ENCODE results near the gene SAMD11. TPM values are rescaled to one million over a fixed set of nuclear protein-coding genes. Genes with fewer than 3 reads are reported as not detected.

The SAMD11 gene
- total and polyA plus RNA-seq, 2 donors (not counting 1 experiment from before 2014, with no cell fraction given), result not detected

- H3K27me3 ChIP-seq (replicated peaks in 1 of 4; ENCODE audit: control extremely low read depth in 1 of 4, control insufficient read depth in 3 of 4, insufficient read depth in 4 of 4, low read length in 3 of 4), result peaks cover 0 to 22% (median 0%) of the 10 kb centered on the region in 4 experiments
- ChIA-PET POLR2A (interaction anchor here (0.8 kb wide), 1 partner anchor 80 kb away, joined by 3 read pairs; no protein-coding TSS in a partner anchor), CTCF (interaction anchor here (0.6 to 3.8 kb wide), 23 partner anchors 10 to 457 kb away, joined by 3 to 32 read pairs (median 5); partner anchors contain the start of genes AGRN, CCNL2, ISG15 and PLEKHN1)
- 21% methylated on average over 23 of the region's 29 CpGs for WGBS (ENCODE audit: insufficient coverage)
- H3K9ac ChIP-seq (ENCODE audit: low read length), result no peak overlapping the region
- DNase-seq (peak; percentile 73), ATAC-seq (ENCODE audit: low read depth) (peak; percentile 95)
- H3K79me2 ChIP-seq (ENCODE audit: control insufficient read depth, insufficient read depth, low read length), result no peaks in the 10 kb centered on the region
- intact Hi-C loops (cut with micrococcal nuclease), result loop anchor here (2.0 kb wide), 1 partner anchor 307 kb away; no protein-coding TSS in a partner anchor
- no peak overlapping the region for H2AFZ ChIP-seq (ENCODE audit: insufficient read depth, low read depth, low read length, poor library complexity, severe bottlenecking)
- H3K27ac ChIP-seq (ENCODE audit: low read length in 2 of 2), result no peak overlapping the region
- H3K4me1 Mint-ChIP-seq, result no peaks in the 10 kb centered on the region
- peaks cover 0 to 3% of the 10 kb centered on the region in 2 donors for H3K4me1 ChIP-seq (ENCODE audit: control insufficient read depth in 2 of 2, insufficient read depth in 2 of 2, low read length in 2 of 2)
- H3K9me3 Mint-ChIP-seq (ENCODE audit: insufficient read depth), result no peaks in the 10 kb centered on the region
- no peaks in the 10 kb centered on the region for H3K9me3 ChIP-seq (ENCODE audit: control extremely low read depth in 1 of 3, control insufficient read depth in 2 of 3, insufficient read depth in 1 of 3, low read length in 2 of 3)
- H3K4me3 ChIP-seq (ENCODE audit: control extremely low read depth in 1 of 5, extremely low read depth in 1 of 5, insufficient read depth in 1 of 5, low read depth in 2 of 5, low read length in 4 of 5), result no peak overlapping the region
- no peak overlapping the region for H3K27ac Mint-ChIP-seq
- no peaks in the 10 kb centered on the region for H3K36me3 ChIP-seq (replicated peaks in 1 of 2; ENCODE audit: control extremely low read depth in 1 of 2, control insufficient read depth in 1 of 2, extremely low read depth in 1 of 2, insufficient read depth in 2 of 2, low read length in 1 of 2)
- no peaks in the 10 kb centered on the region for H4K20me1 ChIP-seq (ENCODE audit: control insufficient read depth, insufficient read depth, low read length, poor library complexity, severe bottlenecking)
- peaks cover 38% of the 10 kb centered on the region for H3K27me3 Mint-ChIP-seq
- peak; percentile 90 for TF ChIP-seq CTCF (IDR thresholded peaks at IDR 0.05)
- no peak for TF ChIP-seq EZH2 (IDR thresholded peaks at IDR 0.05; ENCODE audit: borderline replicate concordance, insufficient read depth, low read depth, low read length, poor library complexity, severe bottlenecking)
- H3K4me2 ChIP-seq (replicated peaks; ENCODE audit: low read depth, low read length, poor library complexity, severe bottlenecking), result peak overlapping the region; percentile 33
- no peak overlapping the region for H3K4me3 Mint-ChIP-seq
These were observed 60.2 kb downstream of the SAMD11 start for GRCh38 chr1:983798-984475.

GRCh38 chr1:984476-984814 is 60.7 kb downstream of the SAMD11 start:
- Mint-ChIP-seq H3K9me3 (ENCODE audit: insufficient read depth) (no peaks in the 10 kb centered on the region), H3K27ac (no peak overlapping the region), H3K4me3 (no peak overlapping the region), H3K4me1 (no peaks in the 10 kb centered on the region), H3K27me3 (peaks cover 38% of the 10 kb centered on the region)
- DNase-seq (no peak), ATAC-seq (ENCODE audit: low read depth) (no peak)
- no peak overlapping the region for H2AFZ ChIP-seq (ENCODE audit: insufficient read depth, low read depth, low read length, poor library complexity, severe bottlenecking)
- H3K4me1 ChIP-seq (ENCODE audit: control insufficient read depth in 2 of 2, insufficient read depth in 2 of 2, low read length in 2 of 2), result peaks cover 0 to 3% of the 10 kb centered on the region in 2 donors
- WGBS (ENCODE audit: insufficient coverage), result 17% methylated on average over 2 of the region's 12 CpGs
- no peaks in the 10 kb centered on the region for H3K36me3 ChIP-seq (replicated peaks in 1 of 2; ENCODE audit: control extremely low read depth in 1 of 2, control insufficient read depth in 1 of 2, extremely low read depth in 1 of 2, insufficient read depth in 2 of 2, low read length in 1 of 2)
- no peak overlapping the region for H3K4me3 ChIP-seq (ENCODE audit: control extremely low read depth in 1 of 5, extremely low read depth in 1 of 5, insufficient read depth in 1 of 5, low read depth in 2 of 5, low read length in 4 of 5)
- no peaks in the 10 kb centered on the region for H4K20me1 ChIP-seq (ENCODE audit: control insufficient read depth, insufficient read depth, low read length, poor library complexity, severe bottlenecking)
- no peak overlapping the region for H3K9ac ChIP-seq (ENCODE audit: low read length)
- H3K27ac ChIP-seq (ENCODE audit: low read length in 2 of 2), result no peak overlapping the region
- H3K9me3 ChIP-seq (ENCODE audit: control extremely low read depth in 1 of 3, control insufficient read depth in 2 of 3, insufficient read depth in 1 of 3, low read length in 2 of 3), result no peaks in the 10 kb centered on the region
- no peaks in the 10 kb centered on the region for H3K79me2 ChIP-seq (ENCODE audit: control insufficient read depth, insufficient read depth, low read length)
- CTCF ChIA-PET, result interaction anchor here (0.7 to 3.8 kb wide), 22 partner anchors 9 to 456 kb away, joined by 3 to 32 read pairs (median 6); partner anchors contain the start of genes CCNL2, HES4, ISG15 and PLEKHN1
- POLR2A ChIA-PET, result no interaction called here
- peak overlapping the region; percentile 33 for H3K4me2 ChIP-seq (replicated peaks; ENCODE audit: low read depth, low read length, poor library complexity, severe bottlenecking)
- intact Hi-C loops (cut with micrococcal nuclease), result loop anchor here (2.0 kb wide), 1 partner anchor 306 kb away; no protein-coding TSS in a partner anchor
- H3K27me3 ChIP-seq (replicated peaks in 1 of 4; ENCODE audit: control extremely low read depth in 1 of 4, control insufficient read depth in 3 of 4, insufficient read depth in 4 of 4, low read length in 3 of 4), result peaks cover 0 to 22% (median 0%) of the 10 kb centered on the region in 4 experiments
- TF ChIP-seq EZH2 (IDR thresholded peaks at IDR 0.05; ENCODE audit: borderline replicate concordance, insufficient read depth, low read depth, low read length, poor library complexity, severe bottlenecking), result no peak
- TF ChIP-seq CTCF (IDR thresholded peaks at IDR 0.05), result peak; percentile 68
